Uterus (tissue), 2 donors: ENCODE measurements around the gene OR5M11.

ENCODE experiments used
- POLR2A ChIP-seq, 2 donors: fragments of 450-650 bp; IDR thresholded peaks; one replicate each; pipeline ENCODE4 v1.6.1; 2016; ENCODE audit warnings: antibody characterized with exemption in 2 of 2, mild to moderate bottlenecking in 1 of 2, moderate library complexity in 1 of 2
- TF ChIP-seq, protein P1 (sequence below), 4 experiments: fragments of 200-600 bp in 2 of 4; fragments of 450-650 bp in 2 of 4; sonication (generic) in 2 of 4; IDR thresholded peaks; one replicate each; pipeline ENCODE4 v1.5.1; 2016 to 2019; ENCODE audit warnings: antibody characterized with exemption in 4 of 4, mild to moderate bottlenecking in 2 of 4, moderate library complexity in 1 of 4

DNA sequence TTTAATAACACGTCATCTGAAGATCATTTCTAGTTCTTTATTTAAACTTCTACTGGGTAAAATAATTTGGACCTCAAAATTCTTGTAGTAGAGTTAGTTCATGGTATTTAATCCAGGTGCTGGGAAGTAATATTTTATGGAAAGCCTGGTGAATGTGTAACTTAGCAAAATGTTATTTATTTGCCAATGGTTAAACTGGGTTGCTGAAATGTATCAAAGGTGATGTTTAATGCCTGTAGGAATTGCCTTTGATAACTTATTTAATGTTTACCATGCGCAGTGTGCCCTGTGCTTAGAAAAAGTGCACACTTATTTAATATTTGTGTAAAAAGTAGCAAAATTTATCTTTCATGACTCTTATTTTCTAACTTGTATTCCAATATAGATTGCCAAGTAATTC is 11.2 kb downstream of the OR5M11 start:
- TF ChIP-seq, protein P1, sequence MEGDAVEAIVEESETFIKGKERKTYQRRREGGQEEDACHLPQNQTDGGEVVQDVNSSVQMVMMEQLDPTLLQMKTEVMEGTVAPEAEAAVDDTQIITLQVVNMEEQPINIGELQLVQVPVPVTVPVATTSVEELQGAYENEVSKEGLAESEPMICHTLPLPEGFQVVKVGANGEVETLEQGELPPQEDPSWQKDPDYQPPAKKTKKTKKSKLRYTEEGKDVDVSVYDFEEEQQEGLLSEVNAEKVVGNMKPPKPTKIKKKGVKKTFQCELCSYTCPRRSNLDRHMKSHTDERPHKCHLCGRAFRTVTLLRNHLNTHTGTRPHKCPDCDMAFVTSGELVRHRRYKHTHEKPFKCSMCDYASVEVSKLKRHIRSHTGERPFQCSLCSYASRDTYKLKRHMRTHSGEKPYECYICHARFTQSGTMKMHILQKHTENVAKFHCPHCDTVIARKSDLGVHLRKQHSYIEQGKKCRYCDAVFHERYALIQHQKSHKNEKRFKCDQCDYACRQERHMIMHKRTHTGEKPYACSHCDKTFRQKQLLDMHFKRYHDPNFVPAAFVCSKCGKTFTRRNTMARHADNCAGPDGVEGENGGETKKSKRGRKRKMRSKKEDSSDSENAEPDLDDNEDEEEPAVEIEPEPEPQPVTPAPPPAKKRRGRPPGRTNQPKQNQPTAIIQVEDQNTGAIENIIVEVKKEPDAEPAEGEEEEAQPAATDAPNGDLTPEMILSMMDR (IDR thresholded peaks at IDR 0.05) = no peak
- no peak for TF ChIP-seq POLR2A (IDR thresholded peaks at IDR 0.05)
